BJ (cell line): ENCODE data around the gene ARL15. TPM values are rescaled to one million over a fixed set of nuclear protein-coding genes. Genes with fewer than 3 reads are reported as not detected.

Experiments used
- CTCF ChIA-PET: fragments of 350-600 bp; formaldehyde crosslinking; extraction: SDS; loops from one replicate; lab custom pipeline; 2021; ENCODE audit warnings: antibody characterized with exemption, inconsistent platforms; lab: Yijun Ruan, JAX
- POLR2A ChIA-PET: fragments of 300-600 bp; sonication (Branson Sonifier 250); formaldehyde crosslinking; extraction: SDS; loops from one replicate; lab custom pipeline; 2021; ENCODE audit warnings: antibody characterized with exemption; lab: Charles Lee
- DNase-seq: peaks from one replicate; pipeline ENCODE4 v3.0.0-alpha.2; 2011; ENCODE audit warnings: low read depth
- H3K27me3 ChIP-seq: 2 replicates; pipeline ENCODE4 v1.6.0; 2011; ENCODE audit warnings: low read length; ENCODE audit not compliant: control insufficient read depth, insufficient read depth
- H3K36me3 ChIP-seq: 2 replicates; pipeline ENCODE4 v1.5.1; 2011; ENCODE audit warnings: low read length; ENCODE audit not compliant: control insufficient read depth, insufficient read depth
- H3K4me3 ChIP-seq: 2 replicates; pipeline ENCODE4 v1.5.1; 2011; ENCODE audit warnings: low read depth, mild to moderate bottlenecking, control low read depth, low read length
- polyA plus RNA-seq: library from polyadenylated mRNA; depleted of rRNA; stranded (reverse); fragments of >200 nt; gene quantifications from 2 replicates; pipeline ENCODE4 v1.2.3, GENCODE V29; 2011
- TF ChIP-seq, protein P1 (sequence below): IDR thresholded peaks from 2 replicates; pipeline ENCODE4 v1.5.1; 2011; ENCODE audit warnings: low read depth, mild to moderate bottlenecking, control low read depth, inconsistent platforms, low read length, moderate library complexity; ENCODE audit not compliant: insufficient read depth

Gene ARL15
- polyA plus RNA-seq, 1 experiment: 11.9 TPM

DNA sequence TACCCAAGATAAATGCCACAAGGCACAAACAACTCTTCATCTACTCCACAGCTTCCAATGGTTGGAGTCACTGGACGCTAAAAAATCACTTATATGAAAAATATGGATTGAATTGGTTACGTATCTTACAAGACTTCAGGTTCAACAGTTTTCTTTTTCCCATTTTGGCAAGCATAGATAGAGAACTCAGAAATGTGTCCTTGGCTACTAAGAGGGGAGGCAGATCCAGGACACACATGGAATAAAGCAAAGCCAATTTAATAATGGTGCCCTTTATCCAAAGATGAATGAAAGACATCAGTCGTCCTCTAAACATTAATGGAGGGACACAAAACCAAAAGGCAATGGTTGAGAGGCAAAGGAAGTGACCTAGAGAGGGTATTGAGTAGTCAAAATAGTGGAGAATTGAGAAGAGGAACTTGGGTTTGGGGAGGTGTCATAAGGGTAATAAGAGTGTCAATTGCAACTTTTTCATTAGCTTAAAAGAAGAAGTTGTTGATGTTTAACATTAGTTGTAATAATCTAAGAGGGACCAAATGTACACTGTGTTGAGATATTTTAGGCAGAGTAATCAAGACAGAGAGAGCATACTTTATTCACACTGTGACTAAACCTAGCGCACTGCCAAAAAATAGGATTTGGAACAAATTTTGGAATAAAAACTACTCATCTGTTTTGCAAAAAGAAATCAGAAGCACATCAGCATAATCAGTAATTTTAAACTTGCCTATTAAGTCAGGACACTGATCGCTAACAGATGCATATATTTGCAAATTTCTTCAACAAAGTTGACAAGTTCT, 308.2 kb downstream of the ARL15 start:
- Histone ChIP-seq H3K4me3 (no peak overlapping the region), H3K36me3 (no peaks in the 10 kb centered on the region), H3K27me3 (no peaks in the 10 kb centered on the region)
- TF ChIP-seq, protein P1, sequence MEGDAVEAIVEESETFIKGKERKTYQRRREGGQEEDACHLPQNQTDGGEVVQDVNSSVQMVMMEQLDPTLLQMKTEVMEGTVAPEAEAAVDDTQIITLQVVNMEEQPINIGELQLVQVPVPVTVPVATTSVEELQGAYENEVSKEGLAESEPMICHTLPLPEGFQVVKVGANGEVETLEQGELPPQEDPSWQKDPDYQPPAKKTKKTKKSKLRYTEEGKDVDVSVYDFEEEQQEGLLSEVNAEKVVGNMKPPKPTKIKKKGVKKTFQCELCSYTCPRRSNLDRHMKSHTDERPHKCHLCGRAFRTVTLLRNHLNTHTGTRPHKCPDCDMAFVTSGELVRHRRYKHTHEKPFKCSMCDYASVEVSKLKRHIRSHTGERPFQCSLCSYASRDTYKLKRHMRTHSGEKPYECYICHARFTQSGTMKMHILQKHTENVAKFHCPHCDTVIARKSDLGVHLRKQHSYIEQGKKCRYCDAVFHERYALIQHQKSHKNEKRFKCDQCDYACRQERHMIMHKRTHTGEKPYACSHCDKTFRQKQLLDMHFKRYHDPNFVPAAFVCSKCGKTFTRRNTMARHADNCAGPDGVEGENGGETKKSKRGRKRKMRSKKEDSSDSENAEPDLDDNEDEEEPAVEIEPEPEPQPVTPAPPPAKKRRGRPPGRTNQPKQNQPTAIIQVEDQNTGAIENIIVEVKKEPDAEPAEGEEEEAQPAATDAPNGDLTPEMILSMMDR: no peak
- no peak for DNase-seq
- CTCF ChIA-PET: interaction anchor here (2.0 kb wide), 1 partner anchor 10 kb away, joined by 4 read pairs; no protein-coding TSS in a partner anchor
- POLR2A ChIA-PET: no interaction called here

DNA sequence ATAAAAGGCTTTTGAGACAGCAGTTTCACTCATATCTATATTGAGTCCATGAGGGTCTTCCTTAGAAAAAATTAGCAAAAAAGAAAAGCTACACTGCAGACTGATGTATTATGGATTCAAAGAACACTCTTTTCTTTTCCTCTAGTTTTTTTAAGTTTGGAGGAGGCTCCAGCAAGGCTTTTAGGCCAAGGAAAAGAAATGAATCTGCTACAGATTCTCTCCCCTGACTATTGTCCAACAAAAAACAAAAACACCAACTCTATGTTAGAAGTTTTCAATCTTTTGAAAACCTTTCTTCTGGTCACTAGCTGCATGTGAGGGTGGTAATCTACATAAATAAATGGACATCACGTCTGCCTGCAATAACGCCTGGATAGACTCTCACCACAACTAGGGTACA, 310.4 kb downstream of the ARL15 start:
- ChIA-PET CTCF (no interaction called here), POLR2A (interaction anchor here (0.7 kb wide), 1 partner anchor 215 kb away, joined by 3 read pairs; no protein-coding TSS in a partner anchor)

DNA sequence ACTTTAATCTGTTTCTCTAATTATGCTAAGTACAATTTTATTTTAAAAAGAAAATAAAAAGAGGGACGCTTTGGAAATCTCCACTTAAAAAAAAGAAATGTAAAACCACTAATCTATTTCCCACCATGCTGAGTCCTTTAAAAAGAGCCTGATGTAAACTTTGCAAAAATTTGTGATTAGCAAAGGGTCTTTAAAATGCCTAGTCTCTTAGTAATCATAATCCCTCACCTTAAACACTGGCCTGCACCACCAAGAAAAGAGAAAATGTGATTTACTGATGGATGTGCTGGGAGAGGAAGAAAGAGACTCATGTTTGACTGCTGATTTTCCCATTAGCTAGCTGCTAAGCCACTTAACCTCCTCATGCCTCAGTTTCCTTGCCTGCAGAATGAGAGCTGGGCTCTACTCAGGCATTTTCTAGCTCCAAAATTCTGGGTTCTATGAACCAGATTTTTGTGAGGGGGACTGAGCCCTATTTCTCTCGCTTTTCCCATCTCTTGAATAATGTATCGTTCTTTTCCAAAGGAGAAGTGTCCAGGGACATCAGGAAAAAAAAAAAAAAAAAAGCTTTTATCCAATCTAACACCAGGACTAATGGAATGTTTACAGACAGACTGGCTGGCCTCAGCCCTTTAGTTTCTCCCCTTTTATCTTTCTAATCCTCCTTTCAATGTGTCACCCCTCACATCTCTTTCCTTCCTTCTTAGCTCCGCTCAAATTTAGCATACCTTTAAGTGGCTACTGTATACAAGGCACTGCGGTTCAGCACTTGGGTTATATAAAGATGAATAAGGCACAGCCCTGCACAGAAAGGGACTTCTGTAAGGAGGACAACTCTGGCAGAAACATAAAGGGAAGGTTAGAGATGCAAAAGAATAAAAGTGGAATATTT, 312.4 kb downstream of the ARL15 start:
- DNase-seq: no peak
- POLR2A ChIA-PET: no interaction called here
- H3K36me3 ChIP-seq: no peaks in the 10 kb centered on the region
- CTCF ChIA-PET: no interaction called here
- TF ChIP-seq, protein P1: no peak
- H3K27me3 ChIP-seq: no peaks in the 10 kb centered on the region
- no peak overlapping the region for H3K4me3 ChIP-seq

More for the DNA sequence above, 310.4 kb downstream of the ARL15 start:
- no peaks in the 10 kb centered on the region for H3K27me3 ChIP-seq
- no peak overlapping the region for H3K4me3 ChIP-seq
- TF ChIP-seq, protein P1: no peak
- no peak for DNase-seq
- H3K36me3 ChIP-seq: no peaks in the 10 kb centered on the region

DNA sequence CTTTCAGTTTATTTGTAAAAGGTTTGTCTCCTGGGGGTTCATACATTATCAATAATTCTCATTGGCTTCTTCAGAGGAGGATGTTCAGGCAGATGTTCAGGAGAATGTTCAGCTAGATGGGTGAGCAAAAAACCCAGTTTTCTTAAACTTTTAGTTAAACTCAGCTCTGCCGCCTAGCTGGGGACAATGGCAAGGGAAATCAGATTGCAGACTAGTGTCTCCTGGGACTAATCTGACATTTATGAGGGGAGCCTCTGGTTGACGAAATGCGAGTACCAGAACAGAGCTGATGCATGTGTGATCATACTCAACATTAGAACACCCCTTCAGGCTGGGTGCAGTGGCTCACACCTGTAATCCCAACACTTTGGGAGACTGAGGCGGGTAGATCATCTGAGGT, 314.4 kb downstream of the ARL15 start:
- CTCF ChIA-PET: no interaction called here
- no peak for DNase-seq
- no peak overlapping the region for H3K4me3 ChIP-seq
- TF ChIP-seq, protein P1: no peak
- H3K36me3 ChIP-seq: no peaks in the 10 kb centered on the region
- H3K27me3 ChIP-seq: no peaks in the 10 kb centered on the region
- POLR2A ChIA-PET: no interaction called here

DNA sequence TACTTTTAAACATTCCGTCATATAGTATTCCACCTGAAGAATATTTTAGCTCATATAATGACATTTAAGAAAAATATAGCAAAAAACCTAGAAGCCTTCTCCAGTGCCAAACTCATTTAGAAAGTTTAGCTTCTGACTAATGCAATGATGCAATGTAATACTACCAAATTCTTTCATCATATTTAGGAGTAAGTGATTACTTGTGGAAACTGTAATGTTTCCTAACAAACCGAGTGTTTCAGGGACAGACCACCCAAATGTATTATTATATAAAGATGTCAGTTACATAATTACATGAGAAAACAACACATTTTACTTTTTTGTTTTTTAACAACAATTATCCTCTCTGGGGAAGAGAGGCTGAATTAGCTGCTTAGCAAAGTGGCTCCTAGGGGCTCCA, 316.2 kb downstream of the ARL15 start:
- no peaks in the 10 kb centered on the region for H3K36me3 ChIP-seq
- H3K4me3 ChIP-seq: no peak overlapping the region
- ChIA-PET CTCF (interaction anchor here (0.9 kb wide), 1 partner anchor 10 kb away, joined by 3 read pairs; no protein-coding TSS in a partner anchor), POLR2A (no interaction called here)
- no peaks in the 10 kb centered on the region for H3K27me3 ChIP-seq
- peak; percentile 47 for DNase-seq
- TF ChIP-seq, protein P1: no peak
